GM18498 (cell line): ENCODE data around the gene ZNF683.

ENCODE experiments used
- ATAC-seq: cut with Tn5 transposase; IDR thresholded peaks from one replicate; pipeline ENCODE4 v1.9.1; 2021; ENCODE audit warnings: mild to moderate bottlenecking, moderate library complexity; ENCODE audit not compliant: unreplicated experiment

Gene ZNF683

GRCh38 chr1:26359981-26360806 is 12.4 kb downstream of the ZNF683 start:
- no peak for ATAC-seq

- ATAC-seq: no peak
These were observed 13.9 kb downstream of the ZNF683 start for GRCh38 chr1:26358411-26359384.

GRCh38 chr1:26357121-26357602 is 15.4 kb downstream of the ZNF683 start:
- no peak for ATAC-seq

GRCh38 chr1:26356106-26356505 is 16.4 kb downstream of the ZNF683 start:
- no peak for ATAC-seq

GRCh38 chr1:26354972-26355371 is 17.6 kb downstream of the ZNF683 start:
- no peak for ATAC-seq

GRCh38 chr1:26353976-26354820 is 18.4 kb downstream of the ZNF683 start, which contains the start of gene CRYBG2:
Gene CRYBG2, minus strand, starts transcription at chr1:26354130. Its CDS starts 7,473 bp downstream, at chr1:26346657.
- no peak for ATAC-seq

- no peak for ATAC-seq
These were observed 19.2 kb downstream of the ZNF683 start for GRCh38 chr1:26353210-26353859.

- ATAC-seq: no peak
These were observed 20.2 kb downstream of the ZNF683 start for GRCh38 chr1:26352338-26352679.

- ATAC-seq: no peak
These were observed 20.8 kb downstream of the ZNF683 start for GRCh38 chr1:26351590-26352337.

GRCh38 chr1:26350701-26351589 is 21.6 kb downstream of the ZNF683 start:
- ATAC-seq: no peak

GRCh38 chr1:26350343-26350700 is 22.2 kb downstream of the ZNF683 start:
- ATAC-seq: no peak

- no peak for ATAC-seq
These were observed 22.7 kb downstream of the ZNF683 start for GRCh38 chr1:26349877-26350244.

GRCh38 chr1:26349188-26349876 is 23.2 kb downstream of the ZNF683 start:
- ATAC-seq: no peak

GRCh38 chr1:26346274-26347033 is 26.1 kb downstream of the ZNF683 start:
- no peak for ATAC-seq

- ATAC-seq: no peak
These were observed 26.8 kb downstream of the ZNF683 start for GRCh38 chr1:26345718-26346117.

GRCh38 chr1:26344147-26344920 is 28.2 kb downstream of the ZNF683 start:
- ATAC-seq: no peak
